A549 (cell line): Measurements from ENCODE around the gene LRRC4B. TPM values are rescaled to one million over a fixed set of nuclear protein-coding genes. Genes with fewer than 3 reads are reported as not detected.

Experiments used
- ATAC-seq, 2 experiments: fragments of 200-7000 bp in 1 of 2; fragments of >200 bp in 1 of 2; cut with Nextera tagmentation in 1 of 2; cut with Tn5 transposase in 1 of 2; 3 replicates each; pipeline versions ENCODE4 v1.8.0 to v1.9.1; 2018 to 2020; ENCODE audit warnings: mild to moderate bottlenecking in 1 of 2, moderate library complexity in 1 of 2
- CTCF ChIA-PET: fragments of 300-600 bp; sonication (Branson Sonifier 250); formaldehyde crosslinking; extraction: SDS; loops from one replicate; lab custom pipeline; 2021; ENCODE audit warnings: antibody characterized with exemption, inconsistent platforms; lab: Yijun Ruan, JAX
- POLR2A ChIA-PET: fragments of 350-600 bp; formaldehyde crosslinking; extraction: SDS; loops from one replicate; lab custom pipeline; 2021; ENCODE audit warnings: antibody characterized with exemption, inconsistent platforms; lab: Yijun Ruan, JAX
- DNase-seq, 2 experiments: peaks; one replicate each; pipeline versions ENCODE4 v3.0.0 to v3.0.0-alpha.2; 2011 to 2016; ENCODE audit warnings: low read depth in 1 of 2, low spot score in 1 of 2
- FAIRE-seq: peaks from 2 replicates; lab custom pipeline; 2011; peaks lifted over from hg19 to GRCh38; lab: Jason Lieb, UNC
- H3K27ac ChIP-seq, 2 experiments: fragments of >200 bp; sonication (Bioruptor Twin); formaldehyde crosslinking; 3 replicates each; pipeline ENCODE4 v1.5.1; 2016 to 2017
- H3K4me1 ChIP-seq: fragments of >200 bp; sonication (Bioruptor Twin); formaldehyde crosslinking; 3 replicates; pipeline ENCODE4 v1.6.1; 2016
- H3K4me2 ChIP-seq: fragments of >200 bp; sonication (Bioruptor Twin); formaldehyde crosslinking; 3 replicates; pipeline ENCODE4 v1.6.1; 2016
- H3K4me3 ChIP-seq: fragments of >200 bp; sonication (Bioruptor Twin); formaldehyde crosslinking; 3 replicates; pipeline ENCODE4 v1.5.1; 2016
- H3K9me3 ChIP-seq: fragments of >200 bp; sonication (Bioruptor Twin); formaldehyde crosslinking; 3 replicates; pipeline ENCODE4 v1.6.1; 2016
- CHD4 ChIP-seq: fragments of 200-600 bp; sonication (generic); IDR thresholded peaks from 2 replicates; pipeline ENCODE4 v1.6.1; 2016; ENCODE audit warnings: antibody characterized with exemption, mild to moderate bottlenecking, borderline replicate concordance
- ESRRA ChIP-seq: fragments of 150-350 bp; IDR thresholded peaks from 2 replicates; pipeline ENCODE4 v1.6.1; 2014; ENCODE audit warnings: mild to moderate bottlenecking, low read length, borderline replicate concordance
- FOSB ChIP-seq: fragments of 250-450 bp; sonication (Bioruptor Pico); IDR thresholded peaks from 2 replicates; pipeline ENCODE4 v1.5.0; 2020; ENCODE audit warnings: mild to moderate bottlenecking, moderate library complexity
- MAFK ChIP-seq: fragments of 450-650 bp; IDR thresholded peaks from 2 replicates; pipeline ENCODE4 v1.6.1; 2014; ENCODE audit not compliant: partially characterized antibody
- MYC ChIP-seq: IDR thresholded peaks from 2 replicates; pipeline ENCODE4 v1.6.1; 2012; ENCODE audit warnings: mild to moderate bottlenecking, inconsistent platforms, low read length, improper control_type of control experiment, borderline replicate concordance
- PBX3 ChIP-seq: IDR thresholded peaks from 2 replicates; pipeline ENCODE4 v1.6.1; 2012
- POLR2AphosphoS2 ChIP-seq: conservative IDR thresholded peaks from 2 replicates; pipeline ENCODE4 v1.6.1; 2012; ENCODE audit warnings: low read length, improper control_type of control experiment, inconsistent platforms
- RAD21 ChIP-seq, 2 experiments: fragments of >200 bp in 1 of 2; sonication (Bioruptor Twin) in 1 of 2; formaldehyde crosslinking in 1 of 2; IDR thresholded peaks in 1 of 2; conservative IDR thresholded peaks in 1 of 2; 2 replicates in 1 of 2; 3 replicates in 1 of 2; pipeline ENCODE4 v1.6.1; 2012 to 2018; ENCODE audit warnings: inconsistent platforms in 1 of 2
- SMC3 ChIP-seq: fragments of >200 bp; sonication (Bioruptor Twin); formaldehyde crosslinking; IDR thresholded peaks from 3 replicates; pipeline ENCODE4 v1.6.1; 2018; ENCODE audit warnings: inconsistent platforms
- USF2 ChIP-seq: fragments of 450-650 bp; IDR thresholded peaks from 2 replicates; pipeline ENCODE4 v1.6.1; 2014; ENCODE audit warnings: antibody characterized with exemption
- ZNF302 ChIP-seq: fragments of 250-450 bp; sonication (Bioruptor Pico); IDR thresholded peaks from 2 replicates; pipeline ENCODE4 v1.9.0; 2021; ENCODE audit warnings: inconsistent platforms, mild to moderate bottlenecking, moderate library complexity
- ZSCAN20 ChIP-seq: fragments of 250-450 bp; sonication (Bioruptor Pico); IDR thresholded peaks from 2 replicates; pipeline ENCODE4 v1.8.0; 2022; ENCODE audit warnings: mild to moderate bottlenecking, moderate library complexity
- WGBS: methylation state at CpG from one replicate; pipeline ENCODE4 v1.1.6; 2017; ENCODE audit errors: missing lambda C conversion rate; 5-methylcytosine and 5-hydroxymethylcytosine counted together
- polyA plus RNA-seq, 4 experiments: library from polyadenylated mRNA; depleted of rRNA in 3 of 4; stranded (reverse); fragments of >200 nt; fragmentation: RNase III in 1 of 4; extraction: RNeasy Plus Mini Kit Qiagen cat#74134 plus additional on column Dnase treatment in 1 of 4; gene quantifications; 2 replicates in 3 of 4; 3 replicates in 1 of 4; pipeline ENCODE4 v1.2.3, GENCODE V29; 2011 to 2017
- TF ChIP-seq, protein P1 (sequence below): IDR thresholded peaks from 2 replicates; pipeline ENCODE4 v1.6.1; 2012; ENCODE audit warnings: low read depth, borderline replicate concordance

Gene LRRC4B
- polyA plus RNA-seq, 2 of the 4 experiments (the other 2 are of a cell fraction), result 0.54 to 0.97 TPM

DNA sequence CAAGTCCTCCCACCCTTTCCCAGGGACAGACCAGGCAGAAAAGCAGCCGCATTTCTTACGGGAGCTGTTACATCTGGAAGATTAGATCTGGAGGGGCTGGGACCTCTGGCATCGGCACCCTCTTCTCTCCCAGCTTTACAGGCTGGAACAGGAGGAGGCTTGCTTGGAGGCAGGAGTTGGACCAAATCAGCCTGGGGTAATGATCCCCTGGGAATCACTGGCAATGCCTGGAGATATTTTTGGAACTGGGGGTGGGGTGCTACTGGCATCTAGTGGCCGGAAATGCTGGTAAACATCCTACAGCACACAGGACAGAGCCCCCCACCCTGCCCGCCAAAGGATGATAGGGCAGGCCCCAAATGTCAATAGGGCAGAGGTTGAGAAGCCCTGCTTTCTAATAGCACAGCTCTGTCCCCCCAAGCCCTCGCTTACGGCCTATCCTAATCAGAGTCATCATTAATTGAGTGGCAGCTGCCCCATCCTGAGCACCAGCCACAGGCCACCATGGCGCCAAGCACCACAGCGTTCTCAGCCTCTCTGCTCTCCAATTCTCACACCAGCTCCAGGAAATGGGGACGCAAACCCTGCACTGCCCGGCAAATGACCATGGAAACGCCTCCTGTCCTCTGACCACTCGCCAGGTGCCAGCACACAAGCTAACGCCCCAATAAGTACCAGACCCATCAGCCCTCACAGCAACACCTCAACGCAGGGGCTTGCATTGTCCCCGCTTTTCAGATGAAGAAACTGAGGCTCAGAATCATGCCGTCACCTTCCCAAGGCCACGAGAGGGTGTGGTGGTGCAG lies 20.6 kb downstream of the LRRC4B start:
- TF ChIP-seq RAD21 (conservative IDR thresholded peaks at IDR 0.05 in 1 of 2, IDR thresholded peaks at IDR 0.05 in 1 of 2) (peak; percentile 14 to 22; a peak in 1 of 5 replicates), CHD4 (no peak)
- WGBS, result 69% methylated on average over 17 of the region's 18 CpGs
- H3K9me3 ChIP-seq, result no peaks in the 10 kb centered on the region
- no peak overlapping the region for H3K27ac ChIP-seq
- H3K4me2 ChIP-seq, result no peak overlapping the region
- no peak for DNase-seq
- CTCF ChIA-PET, result interaction anchor here (0.6 to 18.0 kb wide), 5 partner anchors 9 to 229 kb away, joined by 3 to 355 read pairs (median 3); no protein-coding TSS in a partner anchor
- FAIRE-seq, result no peak
- peaks cover 3% of the 10 kb centered on the region; the same call in 1 of the 3 replicates for H3K4me1 ChIP-seq
- POLR2A ChIA-PET, result no interaction called here
- peak; percentile 4 to 13; a peak in 4 of 6 replicates for ATAC-seq
- no peak overlapping the region for H3K4me3 ChIP-seq

- H3K9me3 ChIP-seq, result no peaks in the 10 kb centered on the region
- FAIRE-seq, result no peak
- H3K4me1 ChIP-seq, result no peaks in the 10 kb centered on the region; the same call in 2 of the 3 replicates
- ChIA-PET CTCF (interaction anchor here (0.6 to 18.0 kb wide), 4 partner anchors 9 to 230 kb away, joined by 3 to 355 read pairs (median 33); no protein-coding TSS in a partner anchor), POLR2A (no interaction called here)
- no peak for DNase-seq
- H3K4me3 ChIP-seq, result no peak overlapping the region
- H3K27ac ChIP-seq, result no peak overlapping the region
- no peak for ATAC-seq
- H3K4me2 ChIP-seq, result no peak overlapping the region
- no peak for TF ChIP-seq POLR2AphosphoS2
- WGBS, result 67% methylated on average over 29 of the region's 29 CpGs
These were observed 21.6 kb downstream of the LRRC4B start for GRCh38 chr19:50546527-50547221.

GRCh38 chr19:50542943-50543342 lies 25.3 kb downstream of the LRRC4B start:
- Histone ChIP-seq H3K4me2 (no peak overlapping the region), H3K9me3 (no peaks in the 10 kb centered on the region), H3K27ac (no peak overlapping the region), H3K4me3 (no peak overlapping the region), H3K4me1 (no peaks in the 10 kb centered on the region)
- TF ChIP-seq ESRRA, result no peak
- TF ChIP-seq, protein P1, sequence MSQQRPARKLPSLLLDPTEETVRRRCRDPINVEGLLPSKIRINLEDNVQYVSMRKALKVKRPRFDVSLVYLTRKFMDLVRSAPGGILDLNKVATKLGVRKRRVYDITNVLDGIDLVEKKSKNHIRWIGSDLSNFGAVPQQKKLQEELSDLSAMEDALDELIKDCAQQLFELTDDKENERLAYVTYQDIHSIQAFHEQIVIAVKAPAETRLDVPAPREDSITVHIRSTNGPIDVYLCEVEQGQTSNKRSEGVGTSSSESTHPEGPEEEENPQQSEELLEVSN, result no peak
- TF ChIP-seq USF2, result no peak
- TF ChIP-seq CHD4, result no peak
- TF ChIP-seq SMC3, result no peak
- no peak for TF ChIP-seq POLR2AphosphoS2
- no peak for TF ChIP-seq FOSB (CRISPR knock-in tag)
- no peak for TF ChIP-seq PBX3
- no peak for TF ChIP-seq MYC
- no peak for TF ChIP-seq ZNF302 (CRISPR knock-in tag)
- no peak for TF ChIP-seq MAFK
- no peak for TF ChIP-seq ZSCAN20 (CRISPR knock-in tag)
- ATAC-seq (no peak), DNase-seq (no peak), FAIRE-seq (no peak)
- ChIA-PET POLR2A (interaction anchor here (0.7 kb wide), 1 partner anchor 11 kb away, joined by 9 read pairs; no protein-coding TSS in a partner anchor), CTCF (interaction anchor here (1.4 to 18.0 kb wide), 3 partner anchors 14 to 379 kb away, joined by 3 to 355 read pairs (median 4); no protein-coding TSS in a partner anchor)
- WGBS, result 87% methylated on average over 19 of the region's 21 CpGs
